Liver (tissue), 9 donors: Measurements from ENCODE around the gene BCL2L14. TPM values are rescaled to one million over a fixed set of nuclear protein-coding genes. Genes with fewer than 3 reads are reported as not detected.

Experiments used
- DNase-seq: peaks from one replicate; pipeline ENCODE4 v3.0.0-alpha.2; 2017; ENCODE audit warnings: low spot score
- H3K27ac ChIP-seq, 2 donors: one replicate each; pipeline ENCODE4 v1.7.0; 2013; ENCODE audit warnings: inconsistent platforms in 2 of 2, low read length in 2 of 2, control low read depth in 1 of 2, low read depth in 1 of 2, mild to moderate bottlenecking in 1 of 2
- H3K27me3 ChIP-seq, 4 donors: one replicate each; pipeline versions ENCODE4 v1.6.1 to v1.7.0; 2013; ENCODE audit warnings: low read length in 3 of 4, inconsistent platforms in 1 of 4, mild to moderate bottlenecking in 1 of 4, moderate library complexity in 1 of 4; ENCODE audit not compliant: control insufficient read depth in 4 of 4, insufficient read depth in 4 of 4
- H3K36me3 ChIP-seq, 4 donors: one replicate each; pipeline versions ENCODE4 v1.6.1 to v1.7.0; 2013; ENCODE audit warnings: low read length in 3 of 4, mild to moderate bottlenecking in 3 of 4, low read depth in 1 of 4, moderate library complexity in 1 of 4; ENCODE audit not compliant: control insufficient read depth in 4 of 4, insufficient read depth in 3 of 4
- H3K4me1 ChIP-seq, 4 donors: one replicate each; pipeline versions ENCODE4 v1.6.1 to v1.7.0; 2013; ENCODE audit warnings: low read length in 3 of 4, mild to moderate bottlenecking in 3 of 4, moderate library complexity in 1 of 4; ENCODE audit not compliant: control insufficient read depth in 4 of 4, insufficient read depth in 4 of 4
- H3K4me3 ChIP-seq, 3 donors: one replicate each; pipeline versions ENCODE4 v1.6.1 to v1.7.0; 2013; ENCODE audit warnings: low read length in 3 of 3, control low read depth in 1 of 3, low read depth in 1 of 3, mild to moderate bottlenecking in 1 of 3
- H3K9ac ChIP-seq, 2 donors: one replicate each; pipeline ENCODE4 v1.7.0; 2013; ENCODE audit warnings: low read length in 2 of 2, mild to moderate bottlenecking in 2 of 2, moderate library complexity in 2 of 2, control low read depth in 1 of 2, low read depth in 1 of 2
- H3K9me3 ChIP-seq, 4 donors: one replicate each; pipeline versions ENCODE4 v1.6.1 to v1.7.0; 2013; ENCODE audit warnings: low read length in 3 of 4; ENCODE audit not compliant: control insufficient read depth in 4 of 4
- ATF3 ChIP-seq: IDR thresholded peaks from 2 replicates; pipeline ENCODE4 v1.6.1; 2016; ENCODE audit warnings: antibody characterized with exemption
- EGR1 ChIP-seq, 2 donors: IDR thresholded peaks; 2 replicates each; pipeline ENCODE4 v1.6.1; 2016 to 2018; ENCODE audit warnings: antibody characterized with exemption in 2 of 2, low read depth in 2 of 2
- FOXA2 ChIP-seq: IDR thresholded peaks from 2 replicates; pipeline ENCODE4 v1.6.1; 2016; ENCODE audit warnings: antibody characterized with exemption
- GABPA ChIP-seq, 2 donors: IDR thresholded peaks in 1 of 2; conservative IDR thresholded peaks in 1 of 2; 2 replicates each; pipeline ENCODE4 v1.6.1; 2016; ENCODE audit warnings: antibody characterized with exemption in 2 of 2, mild to moderate bottlenecking in 1 of 2, moderate library complexity in 1 of 2
- HNF4A ChIP-seq, 2 donors: conservative IDR thresholded peaks; 2 replicates each; pipeline ENCODE4 v1.6.1; 2016; ENCODE audit warnings: antibody characterized with exemption in 2 of 2, mild to moderate bottlenecking in 2 of 2
- HNF4G ChIP-seq: IDR thresholded peaks from 2 replicates; pipeline ENCODE4 v1.6.1; 2016; ENCODE audit warnings: antibody characterized with exemption
- JUND ChIP-seq, 2 donors: IDR thresholded peaks; 2 replicates each; pipeline ENCODE4 v1.6.1; 2016; ENCODE audit warnings: antibody characterized with exemption in 2 of 2
- MAX ChIP-seq: IDR thresholded peaks from 2 replicates; pipeline ENCODE4 v1.6.1; 2016; ENCODE audit warnings: antibody characterized with exemption
- NR2F2 ChIP-seq: IDR thresholded peaks from 2 replicates; pipeline ENCODE4 v1.6.1; 2016; ENCODE audit warnings: antibody characterized with exemption
- RXRA ChIP-seq, 2 donors: IDR thresholded peaks; 2 replicates each; pipeline ENCODE4 v1.6.1; 2017 to 2018; ENCODE audit warnings: antibody characterized with exemption in 2 of 2, mild to moderate bottlenecking in 1 of 2
- SP1 ChIP-seq: IDR thresholded peaks from 2 replicates; pipeline ENCODE4 v1.6.1; 2018; ENCODE audit warnings: antibody characterized with exemption, mild to moderate bottlenecking
- TAF1 ChIP-seq: conservative IDR thresholded peaks from 2 replicates; pipeline ENCODE4 v1.6.1; 2016; ENCODE audit warnings: antibody characterized with exemption, mild to moderate bottlenecking
- YY1 ChIP-seq: IDR thresholded peaks from 2 replicates; pipeline ENCODE4 v1.6.1; 2016; ENCODE audit warnings: antibody characterized with exemption, mild to moderate bottlenecking
- ZBTB33 ChIP-seq: IDR thresholded peaks from 2 replicates; pipeline ENCODE4 v1.6.1; 2016; ENCODE audit warnings: antibody characterized with exemption
- WGBS: extraction: QIAGEN DNeasy Blood & Tissue Kit; methylation state at CpG from one replicate; pipeline ENCODE4 v1.1.7; 2013; 5-methylcytosine and 5-hydroxymethylcytosine counted together
- polyA plus RNA-seq, 2 donors: library from polyadenylated mRNA; stranded (reverse) in 1 of 2; unstranded in 1 of 2; fragments of 200-250 nt in 1 of 2; fragments of >200 nt in 1 of 2; fragmentation: Nextera tagmentation in 1 of 2; extraction: Ambion mirVana in 1 of 2; gene quantifications; one replicate each; pipeline versions ENCODE4 v1.2.1 to v1.2.3, GENCODE V29; 2013 to 2015
- total RNA-seq, 2 donors: library from RNA; depleted of rRNA; stranded (reverse); fragments of >200 nt; gene quantifications; one replicate each; pipeline ENCODE4 v1.2.3, GENCODE V29; 2014
- TF ChIP-seq, protein P1 (sequence below): IDR thresholded peaks from 2 replicates; pipeline ENCODE4 v1.6.1; 2016; ENCODE audit warnings: antibody characterized with exemption, mild to moderate bottlenecking
- TF ChIP-seq, protein P2 (sequence below): fragments of 150-350 bp; IDR thresholded peaks from 2 replicates; pipeline ENCODE4 v1.5.1; 2017; ENCODE audit warnings: improper control_type of control experiment, low read depth, low read length; ENCODE audit not compliant: missing input control
- donor health status: healthy.
- donor health status: healthy.
- donor health status: healthy.
- donor health status: healthy.
- donor health status: healthy.

The BCL2L14 gene
- total and polyA plus RNA-seq, 4 donors, result 0.15 to 2.5 (median 0.19) TPM

DNA sequence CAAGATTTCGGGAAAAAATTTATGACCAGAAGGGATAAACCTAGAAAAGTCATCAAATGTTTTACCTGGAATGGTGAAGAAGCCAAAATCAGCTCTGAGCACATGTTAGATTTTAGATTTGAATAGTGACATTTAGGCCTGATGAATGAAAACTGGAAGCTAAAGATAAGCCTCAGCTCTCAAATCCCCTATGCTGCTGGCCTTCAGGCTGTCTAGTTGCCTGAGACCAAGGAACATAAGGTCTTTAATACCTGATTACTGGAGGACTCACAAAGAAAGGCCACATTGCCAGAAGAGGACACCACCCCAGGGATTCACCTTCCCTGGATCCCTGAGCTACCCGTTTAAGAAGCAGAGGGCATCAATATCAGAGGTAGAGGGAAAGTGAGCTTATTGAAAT, 56.6 kb downstream of the BCL2L14 start:
- Histone ChIP-seq H3K9me3 (no peaks in the 10 kb centered on the region), H3K27ac (no peak overlapping the region), H3K36me3 (peaks cover 4 to 58% (median 47%) of the 10 kb centered on the region in 4 donors), H3K4me3 (no peak overlapping the region), H3K4me1 (no peaks in the 10 kb centered on the region), H3K27me3 (no peaks in the 10 kb centered on the region), H3K9ac (no peak overlapping the region)
- 98% methylated on average over 2 of the region's 2 CpGs for WGBS
- DNase-seq, result no peak
- TF ChIP-seq RXRA (IDR thresholded peaks at IDR 0.05) (no peak), NR2F2 (no peak), HNF4A (conservative IDR thresholded peaks at IDR 0.05) (no peak), ATF3 (no peak), ZBTB33 (no peak), GABPA (IDR thresholded peaks at IDR 0.05 in 1 of 2, conservative IDR thresholded peaks at IDR 0.05 in 1 of 2) (no peak), MAX (no peak), EGR1 (IDR thresholded peaks at IDR 0.05; ENCODE audit: low read depth in 2 of 2) (no peak), HNF4G (no peak), YY1 (no peak)
- TF ChIP-seq, protein P1, sequence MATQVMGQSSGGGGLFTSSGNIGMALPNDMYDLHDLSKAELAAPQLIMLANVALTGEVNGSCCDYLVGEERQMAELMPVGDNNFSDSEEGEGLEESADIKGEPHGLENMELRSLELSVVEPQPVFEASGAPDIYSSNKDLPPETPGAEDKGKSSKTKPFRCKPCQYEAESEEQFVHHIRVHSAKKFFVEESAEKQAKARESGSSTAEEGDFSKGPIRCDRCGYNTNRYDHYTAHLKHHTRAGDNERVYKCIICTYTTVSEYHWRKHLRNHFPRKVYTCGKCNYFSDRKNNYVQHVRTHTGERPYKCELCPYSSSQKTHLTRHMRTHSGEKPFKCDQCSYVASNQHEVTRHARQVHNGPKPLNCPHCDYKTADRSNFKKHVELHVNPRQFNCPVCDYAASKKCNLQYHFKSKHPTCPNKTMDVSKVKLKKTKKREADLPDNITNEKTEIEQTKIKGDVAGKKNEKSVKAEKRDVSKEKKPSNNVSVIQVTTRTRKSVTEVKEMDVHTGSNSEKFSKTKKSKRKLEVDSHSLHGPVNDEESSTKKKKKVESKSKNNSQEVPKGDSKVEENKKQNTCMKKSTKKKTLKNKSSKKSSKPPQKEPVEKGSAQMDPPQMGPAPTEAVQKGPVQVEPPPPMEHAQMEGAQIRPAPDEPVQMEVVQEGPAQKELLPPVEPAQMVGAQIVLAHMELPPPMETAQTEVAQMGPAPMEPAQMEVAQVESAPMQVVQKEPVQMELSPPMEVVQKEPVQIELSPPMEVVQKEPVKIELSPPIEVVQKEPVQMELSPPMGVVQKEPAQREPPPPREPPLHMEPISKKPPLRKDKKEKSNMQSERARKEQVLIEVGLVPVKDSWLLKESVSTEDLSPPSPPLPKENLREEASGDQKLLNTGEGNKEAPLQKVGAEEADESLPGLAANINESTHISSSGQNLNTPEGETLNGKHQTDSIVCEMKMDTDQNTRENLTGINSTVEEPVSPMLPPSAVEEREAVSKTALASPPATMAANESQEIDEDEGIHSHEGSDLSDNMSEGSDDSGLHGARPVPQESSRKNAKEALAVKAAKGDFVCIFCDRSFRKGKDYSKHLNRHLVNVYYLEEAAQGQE, result no peak
- TF ChIP-seq, protein P2, sequence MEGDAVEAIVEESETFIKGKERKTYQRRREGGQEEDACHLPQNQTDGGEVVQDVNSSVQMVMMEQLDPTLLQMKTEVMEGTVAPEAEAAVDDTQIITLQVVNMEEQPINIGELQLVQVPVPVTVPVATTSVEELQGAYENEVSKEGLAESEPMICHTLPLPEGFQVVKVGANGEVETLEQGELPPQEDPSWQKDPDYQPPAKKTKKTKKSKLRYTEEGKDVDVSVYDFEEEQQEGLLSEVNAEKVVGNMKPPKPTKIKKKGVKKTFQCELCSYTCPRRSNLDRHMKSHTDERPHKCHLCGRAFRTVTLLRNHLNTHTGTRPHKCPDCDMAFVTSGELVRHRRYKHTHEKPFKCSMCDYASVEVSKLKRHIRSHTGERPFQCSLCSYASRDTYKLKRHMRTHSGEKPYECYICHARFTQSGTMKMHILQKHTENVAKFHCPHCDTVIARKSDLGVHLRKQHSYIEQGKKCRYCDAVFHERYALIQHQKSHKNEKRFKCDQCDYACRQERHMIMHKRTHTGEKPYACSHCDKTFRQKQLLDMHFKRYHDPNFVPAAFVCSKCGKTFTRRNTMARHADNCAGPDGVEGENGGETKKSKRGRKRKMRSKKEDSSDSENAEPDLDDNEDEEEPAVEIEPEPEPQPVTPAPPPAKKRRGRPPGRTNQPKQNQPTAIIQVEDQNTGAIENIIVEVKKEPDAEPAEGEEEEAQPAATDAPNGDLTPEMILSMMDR, result no peak

- no peaks in the 10 kb centered on the region for H3K4me1 ChIP-seq
- no peak overlapping the region for H3K4me3 ChIP-seq
- TF ChIP-seq NR2F2, result no peak
- TF ChIP-seq YY1, result no peak
- no peak for TF ChIP-seq ATF3
- TF ChIP-seq ZBTB33, result no peak
- no peak for TF ChIP-seq FOXA2
- TF ChIP-seq HNF4A (conservative IDR thresholded peaks at IDR 0.05), result no peak
- no peak for TF ChIP-seq TAF1
- no peak for TF ChIP-seq JUND (IDR thresholded peaks at IDR 0.05)
- TF ChIP-seq SP1, result no peak
- no peak for TF ChIP-seq RXRA (IDR thresholded peaks at IDR 0.05)
- TF ChIP-seq, protein P1, result no peak
- no peak for DNase-seq
- H3K9ac ChIP-seq, result no peak overlapping the region
- 85% methylated on average over 4 of the region's 4 CpGs for WGBS
- no peaks in the 10 kb centered on the region for H3K27me3 ChIP-seq
- no peaks in the 10 kb centered on the region for H3K9me3 ChIP-seq
- no peak overlapping the region for H3K27ac ChIP-seq
- H3K36me3 ChIP-seq, result peaks cover 2 to 53% (median 42%) of the 10 kb centered on the region in 4 donors
These were observed 57.9 kb downstream of the BCL2L14 start for GRCh38 chr12:12128670-12129069.
